Measurements from ENCODE around the gene ATP13A5.

The ATP13A5 gene

GRCh38 chr3:193250492-193250891 is 128.1 kb downstream of the ATP13A5 start:
- no peak for DNase-seq

- DNase-seq: no peak
Measured at GRCh38 chr3:193248848-193249468, 129.6 kb downstream of the ATP13A5 start.

- no peak for DNase-seq
Measured at GRCh38 chr3:193243571-193243970, 135.0 kb downstream of the ATP13A5 start.

DNA sequence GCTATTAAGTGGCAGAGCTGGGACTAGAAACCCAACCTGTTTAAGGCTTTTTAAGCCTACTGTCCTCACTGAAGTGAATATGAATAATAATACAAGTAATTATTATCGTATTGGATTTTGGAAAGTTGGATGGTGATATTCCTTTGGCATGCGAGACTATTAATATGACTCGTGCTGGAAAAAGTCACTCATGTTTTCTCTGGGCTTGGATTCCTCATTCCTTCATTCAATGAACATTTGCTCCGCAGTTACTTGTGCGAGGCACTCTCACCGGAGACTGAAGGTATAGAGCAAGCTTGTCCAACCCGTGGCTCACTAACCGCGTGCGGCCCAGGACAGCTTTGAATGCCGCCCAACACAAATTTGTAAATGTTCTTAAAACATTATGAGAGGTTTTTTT is 136.8 kb downstream of the ATP13A5 start:
- DNase-seq: no peak

DNA sequence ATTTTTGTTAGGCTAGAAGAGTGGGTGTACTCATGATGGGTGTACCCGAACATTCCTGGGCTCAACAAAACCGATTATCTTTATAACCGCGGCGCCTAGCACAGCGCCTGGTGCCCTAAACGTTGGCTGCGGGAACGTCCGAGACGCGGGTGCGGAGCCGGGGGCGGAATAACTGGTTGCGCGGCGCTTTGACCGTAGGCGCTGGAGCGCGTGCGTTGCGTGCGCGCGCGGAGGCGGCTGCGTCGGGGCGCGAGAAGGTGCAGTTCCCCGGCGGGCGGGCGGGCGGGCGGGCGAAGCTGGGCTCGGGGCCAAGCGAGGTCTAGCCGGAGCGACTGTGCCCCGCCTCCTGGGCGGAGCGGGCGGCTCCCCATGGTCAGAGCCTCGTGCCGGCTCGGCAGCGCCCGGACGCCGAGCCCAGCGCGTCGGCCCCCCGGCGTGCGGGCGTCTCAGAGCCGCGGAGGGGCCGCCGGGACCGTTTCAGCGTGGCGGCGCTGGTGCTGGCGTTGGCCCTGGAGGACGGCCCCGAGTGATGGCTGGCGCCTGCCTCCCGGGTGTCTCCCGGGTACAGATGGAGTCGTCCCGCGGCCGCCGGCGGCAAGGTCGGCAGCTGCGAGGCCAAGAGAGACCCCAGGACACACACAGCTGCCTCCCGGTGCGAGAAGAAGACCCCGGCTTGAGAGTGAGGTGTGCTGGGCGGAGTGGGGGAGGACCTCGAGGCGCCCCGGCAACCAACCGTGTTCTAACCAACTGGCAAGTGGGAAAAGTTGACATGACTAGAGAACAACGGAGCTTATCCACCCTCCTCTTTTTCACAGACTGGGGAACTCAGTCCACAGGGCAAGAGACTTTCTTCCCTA is 137.5 kb downstream of the ATP13A5 start, which contains the start of gene PLAAT1:
PLAAT1 (plus strand) TSS at position 373 of the 857 bp plus-strand sequence. CDS start 14,429 bp downstream, outside the sequence.
- no peak for DNase-seq

GRCh38 chr3:193240436-193240849 is 138.1 kb downstream of the ATP13A5 start:
- DNase-seq: no peak

DNA sequence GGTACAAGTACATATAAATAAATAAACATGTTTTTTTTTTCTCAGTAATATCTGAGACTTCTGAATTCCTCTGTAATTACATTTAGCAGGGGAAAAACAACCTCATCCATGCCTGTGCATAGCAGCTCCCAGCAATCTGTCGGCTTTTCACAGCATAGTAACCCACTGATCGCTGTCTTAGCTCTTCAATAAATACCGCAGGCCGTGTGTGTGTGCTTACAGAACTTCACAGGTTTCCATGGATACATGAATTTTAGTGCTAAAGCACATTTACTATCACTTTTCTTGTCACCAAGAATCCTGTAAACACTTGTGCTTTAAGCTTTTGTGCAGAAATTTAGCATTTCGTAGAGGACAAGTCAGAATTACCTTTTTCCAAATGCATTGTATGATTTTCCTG is 141.5 kb downstream of the ATP13A5 start:
- no peak for DNase-seq

GRCh38 chr3:193236599-193236998 is 142.0 kb downstream of the ATP13A5 start:
- DNase-seq: no peak

DNA sequence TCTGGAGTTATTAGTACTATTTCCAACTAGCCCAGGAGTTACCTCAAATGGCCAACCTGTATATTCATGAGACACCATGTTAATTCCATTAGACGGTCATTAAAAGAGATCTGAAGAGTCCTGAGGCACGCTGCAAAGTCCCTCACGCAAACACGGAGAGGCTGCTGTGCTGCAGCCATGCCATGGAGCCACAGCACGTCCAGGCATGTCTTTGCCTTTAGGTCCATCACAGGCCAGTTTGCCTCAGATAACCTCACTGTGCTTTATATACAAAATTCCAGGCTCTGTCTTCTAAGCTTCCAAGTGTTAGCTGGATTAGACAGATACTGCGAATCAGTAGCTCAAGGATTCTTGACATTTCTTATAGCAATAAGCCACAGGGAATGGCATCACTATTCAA is 147.4 kb downstream of the ATP13A5 start:
- no peak for DNase-seq

DNA sequence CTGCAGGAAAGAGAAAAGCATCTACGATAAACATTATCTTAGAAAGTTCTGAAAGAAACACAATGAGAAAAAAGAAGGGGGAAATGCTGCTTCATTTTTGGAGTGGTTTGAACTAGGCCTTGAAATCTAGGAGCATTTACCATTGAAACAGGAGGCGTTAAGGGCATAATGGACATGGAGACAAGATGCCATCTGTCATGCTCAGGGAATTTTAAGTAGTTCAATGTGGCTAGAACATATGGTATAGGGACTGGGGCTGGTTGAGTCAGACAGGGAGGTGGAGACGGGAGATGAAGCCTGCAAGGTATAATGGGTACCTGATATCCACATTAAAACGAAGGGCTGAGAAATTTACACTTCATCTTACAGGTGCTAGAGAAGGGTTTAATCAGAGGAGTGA is 147.9 kb downstream of the ATP13A5 start:
- DNase-seq: no peak

GRCh38 chr3:193229851-193230420 is 148.6 kb downstream of the ATP13A5 start:
- no peak for DNase-seq

DNA sequence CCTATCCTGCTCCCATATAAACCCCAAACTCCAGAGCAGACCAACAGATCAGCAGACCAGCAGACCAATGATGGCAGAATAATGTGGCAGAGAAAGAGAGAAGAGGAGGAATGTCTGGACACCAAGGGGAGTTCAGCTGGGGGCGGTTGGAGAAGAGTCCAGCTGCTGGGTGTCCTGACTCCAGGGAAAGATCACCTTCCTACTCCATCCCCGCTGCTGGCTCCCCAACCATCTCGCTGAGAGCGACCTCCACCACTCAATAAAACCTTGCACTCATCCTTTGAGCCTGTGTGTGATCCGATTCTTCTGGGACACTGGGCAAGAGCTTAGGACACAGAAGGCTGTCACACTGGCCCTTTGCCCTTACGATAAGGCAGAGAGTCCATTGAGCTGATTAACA is 150.3 kb downstream of the ATP13A5 start:
- no peak for DNase-seq

DNA sequence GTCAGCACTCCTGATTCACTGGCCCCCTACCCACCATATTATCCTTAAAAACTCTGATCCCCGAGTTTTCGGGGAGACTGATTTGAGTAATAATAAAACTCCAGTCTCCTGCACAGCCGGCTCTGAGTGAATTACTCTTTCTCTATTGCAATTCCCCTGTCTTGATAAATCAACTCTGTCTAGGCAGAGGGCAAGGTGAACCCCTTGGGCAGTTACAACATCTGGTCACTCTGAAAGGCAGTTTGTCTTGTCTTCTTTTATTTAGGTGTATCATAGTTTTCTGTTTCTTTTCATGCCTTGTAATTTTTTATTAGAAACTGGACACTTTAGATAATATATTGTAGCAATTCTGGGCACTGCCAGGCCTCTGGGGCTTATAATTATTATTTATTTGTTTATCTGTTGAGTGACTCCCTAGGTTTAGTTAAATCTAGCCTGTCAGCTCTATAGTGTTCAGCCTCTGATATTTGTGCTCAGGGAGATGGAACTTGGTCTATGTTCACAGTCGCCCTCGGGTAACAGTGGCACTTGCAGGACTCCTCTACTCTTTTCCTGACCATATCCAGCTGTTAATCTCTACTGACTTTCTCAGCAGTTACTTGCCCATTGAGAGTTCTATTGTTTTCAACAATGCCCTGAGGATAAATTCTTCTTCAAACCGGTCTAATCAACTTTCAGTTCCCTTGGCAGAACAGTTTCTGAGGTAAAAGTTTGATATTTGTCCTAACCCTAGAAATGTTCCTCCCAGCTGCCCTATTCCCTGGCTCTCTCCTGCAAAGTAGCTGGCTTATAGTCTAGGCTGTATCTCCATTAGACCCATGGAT is 153.0 kb downstream of the ATP13A5 start:
- DNase-seq: no peak

All from activated gamma-delta T cell (primary cell).